Measurements from ENCODE around the gene PLPP7.

PLPP7 gene

DNA sequence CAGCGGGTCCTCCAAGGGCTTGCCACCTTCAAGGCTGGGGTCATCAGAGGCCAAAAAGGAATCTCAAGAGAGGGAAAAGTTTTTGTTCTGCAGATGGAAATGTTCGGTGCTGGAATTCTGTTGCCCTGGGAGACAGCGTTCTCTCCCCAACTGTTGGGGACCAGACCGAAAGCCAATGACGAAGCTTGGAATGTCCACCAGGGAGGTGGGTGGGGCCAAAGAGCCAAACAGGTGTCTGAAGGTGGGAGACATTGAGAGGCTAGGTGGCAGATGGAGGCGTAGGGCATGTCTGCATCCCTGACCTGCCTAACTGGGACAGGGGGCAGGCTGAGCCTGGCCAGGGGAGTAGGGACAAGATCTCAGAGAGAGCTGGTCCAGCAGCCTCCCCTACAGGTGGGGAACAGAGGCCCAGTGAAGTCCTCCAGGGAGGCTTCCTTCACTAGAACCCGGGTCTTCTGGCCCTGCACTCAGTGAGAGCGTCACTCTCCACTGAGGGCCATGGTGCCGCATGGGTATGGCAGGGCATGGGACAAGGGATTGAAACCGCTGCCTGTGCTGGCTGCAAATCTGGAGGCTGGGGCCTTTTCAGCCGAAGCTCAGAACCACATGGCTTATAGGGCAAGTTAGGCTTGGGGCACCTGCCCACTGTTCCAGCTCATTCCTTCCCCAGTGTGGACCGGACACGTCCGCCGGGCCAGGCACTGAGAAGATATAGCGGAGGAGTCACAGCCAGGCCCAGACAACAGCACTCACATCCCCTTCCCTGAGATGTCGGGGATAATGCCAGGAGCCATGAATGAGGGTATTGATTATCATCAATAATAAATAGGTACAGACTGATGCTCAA, 8.2 kb upstream of the PLPP7 start:
- DNase-seq (ENCODE audit: low read depth, low spot score): no peak

DNA sequence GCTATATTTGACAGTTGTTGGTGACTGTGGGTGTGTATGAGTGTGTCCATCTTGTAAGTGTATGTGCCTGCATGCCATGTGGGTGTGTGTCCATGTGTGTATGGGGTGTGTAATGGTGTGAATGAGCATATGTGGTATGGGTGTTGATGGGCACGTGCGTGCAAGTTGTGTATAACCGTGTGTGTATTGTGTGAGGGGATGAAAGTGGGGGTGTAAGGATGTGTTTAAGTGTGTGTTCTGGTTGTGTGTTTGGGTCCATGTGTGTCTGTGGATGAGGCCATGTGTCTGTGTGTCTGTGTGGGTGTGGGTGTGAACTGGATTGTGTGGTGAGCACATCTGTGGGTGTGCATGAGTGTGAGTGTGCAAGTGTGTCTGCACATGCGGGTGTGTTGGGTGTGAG, 7.3 kb upstream of the PLPP7 start:
- DNase-seq (ENCODE audit: low read depth, low spot score): no peak

GRCh38 chr9:131282688-131283422, 6.7 kb upstream of the PLPP7 start:
- no peak for DNase-seq (ENCODE audit: low read depth, low spot score)

GRCh38 chr9:131284856-131285255, 4.7 kb upstream of the PLPP7 start:
- no peak for DNase-seq (ENCODE audit: low read depth, low spot score)

DNA sequence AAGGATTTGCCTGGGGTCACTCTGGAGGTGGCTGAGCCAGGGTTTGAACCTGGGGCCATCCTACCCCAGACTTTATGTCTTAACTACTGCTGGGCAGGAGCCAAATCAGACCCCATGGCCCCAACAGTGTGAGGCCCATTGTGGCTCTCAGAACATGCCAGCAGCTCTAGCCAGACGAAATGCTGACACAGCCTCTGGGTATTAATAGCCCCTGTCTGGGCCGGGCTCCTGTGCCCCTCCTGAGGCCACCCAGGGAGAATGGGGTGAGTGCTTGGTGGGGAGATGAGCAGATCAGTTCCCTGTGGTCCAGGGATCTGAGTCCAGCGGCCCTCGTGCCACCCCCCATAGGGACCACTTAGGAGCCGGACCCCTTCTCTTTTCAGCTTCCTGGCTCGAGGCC, 2.2 kb upstream of the PLPP7 start:
- DNase-seq (ENCODE audit: low read depth, low spot score): no peak

DNA sequence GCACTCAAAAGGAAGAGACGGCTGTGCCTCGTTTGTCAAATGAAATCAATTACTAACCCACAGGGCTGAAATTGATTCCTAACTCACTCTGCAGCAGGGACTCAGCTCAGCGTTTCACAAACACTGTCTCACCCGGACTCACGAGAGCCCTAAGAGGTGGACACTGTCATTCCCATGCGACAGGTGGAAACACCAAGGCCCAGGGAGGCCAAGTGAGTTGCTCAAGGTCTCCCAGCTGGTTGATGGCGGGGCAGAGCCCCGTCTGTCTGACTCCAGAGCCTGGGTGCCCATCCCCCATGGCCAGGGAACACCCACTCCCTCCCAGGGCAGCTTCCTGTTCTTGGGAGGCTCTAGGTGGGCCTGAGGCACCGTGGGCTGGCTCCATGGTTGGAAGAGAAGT, 1.3 kb upstream of the PLPP7 start:
- no peak for DNase-seq (ENCODE audit: low read depth, low spot score)

DNA sequence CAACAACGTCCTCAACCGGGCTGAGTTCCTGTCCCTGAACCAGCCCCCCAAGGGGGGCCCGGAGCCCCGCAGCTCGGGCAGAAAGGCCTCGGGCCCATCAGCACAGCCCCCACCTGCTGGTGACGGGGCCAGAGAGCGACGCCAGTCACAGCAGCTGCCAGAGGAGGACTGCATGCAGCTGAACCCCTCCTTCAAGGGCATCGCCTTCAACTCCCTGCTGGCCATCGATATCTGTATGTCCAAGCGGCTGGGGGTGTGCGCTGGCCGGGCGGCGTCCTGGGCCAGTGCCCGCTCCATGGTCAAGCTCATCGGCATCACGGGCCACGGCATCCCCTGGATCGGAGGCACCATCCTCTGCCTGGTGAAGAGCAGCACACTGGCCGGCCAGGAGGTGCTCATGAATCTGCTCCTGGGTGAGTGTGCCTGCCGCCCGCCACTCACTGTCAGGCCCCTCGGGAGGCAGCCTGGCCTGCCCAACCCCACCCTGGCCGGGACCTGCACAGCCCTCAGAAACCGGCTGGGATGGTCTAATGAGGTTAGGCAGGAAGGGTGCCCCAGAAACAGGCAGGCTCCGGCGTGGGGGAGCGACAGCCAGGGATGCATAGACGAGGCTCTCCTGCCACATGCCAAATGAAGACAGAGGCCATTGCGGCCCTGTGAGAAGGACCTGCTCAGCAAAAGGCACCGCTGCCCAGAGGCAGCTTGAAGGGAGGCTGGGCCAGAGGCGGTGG, 678 bp downstream of the PLPP7 start:
- no peak for DNase-seq (ENCODE audit: low read depth, low spot score)

- no peak for DNase-seq (ENCODE audit: low read depth, low spot score)
Observed at GRCh38 chr9:131290767-131291370, 1.3 kb downstream of the PLPP7 start.

GRCh38 chr9:131291795-131292315, 2.3 kb downstream of the PLPP7 start:
- no peak for DNase-seq (ENCODE audit: low read depth, low spot score)

DNA sequence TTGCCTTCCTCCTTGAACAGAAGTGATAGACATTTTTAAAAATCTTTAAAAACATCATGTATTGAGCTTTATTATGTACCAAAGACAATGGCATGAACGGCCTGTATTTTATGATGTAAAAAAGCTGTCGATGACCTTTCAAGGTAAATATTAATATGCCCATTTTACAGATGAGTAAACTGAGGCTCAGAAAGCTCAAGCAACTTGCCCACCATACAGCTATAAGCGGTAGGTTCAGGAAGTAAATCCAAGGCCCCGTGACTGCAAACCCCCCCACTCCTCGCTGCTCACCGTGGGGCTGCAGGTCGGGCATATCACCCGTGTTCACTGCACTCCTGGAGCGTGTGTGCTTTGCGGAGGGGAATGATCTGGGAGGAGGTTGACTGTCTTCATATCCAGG, 3.4 kb downstream of the PLPP7 start:
- DNase-seq (ENCODE audit: low read depth, low spot score): no peak

- no peak for DNase-seq (ENCODE audit: low read depth, low spot score)
Observed at GRCh38 chr9:131296460-131296859, 6.9 kb downstream of the PLPP7 start.

DNA sequence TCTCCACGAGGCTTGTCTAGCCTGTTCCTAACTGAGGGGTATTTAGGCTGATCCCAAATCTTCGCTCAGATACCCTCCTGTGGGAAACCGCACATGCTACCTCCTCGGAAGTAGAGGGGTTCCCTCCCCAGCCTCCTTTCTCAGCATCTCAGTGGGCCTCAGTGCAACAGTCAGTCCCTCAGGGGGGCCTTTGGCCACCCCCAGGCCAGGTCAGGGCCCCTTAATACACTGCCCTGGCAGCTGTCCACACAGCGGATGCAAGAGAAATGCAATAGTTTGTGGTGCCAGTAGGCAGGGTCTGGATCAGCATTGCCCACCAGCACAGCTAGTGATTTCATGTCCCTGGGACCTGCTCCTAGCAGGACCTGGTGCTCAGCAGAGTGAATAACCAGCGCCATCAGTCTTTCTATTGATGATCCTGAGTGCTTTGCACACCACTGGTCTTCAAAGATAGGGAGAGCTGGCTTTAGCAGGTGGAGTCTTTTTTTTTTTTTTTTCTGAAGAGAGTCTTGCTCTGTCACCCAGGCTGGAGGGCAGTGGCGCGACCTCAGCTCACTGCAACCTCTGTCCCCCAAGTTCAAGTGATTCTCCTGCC, 7.5 kb downstream of the PLPP7 start:
- no peak for DNase-seq (ENCODE audit: low read depth, low spot score)

DNA sequence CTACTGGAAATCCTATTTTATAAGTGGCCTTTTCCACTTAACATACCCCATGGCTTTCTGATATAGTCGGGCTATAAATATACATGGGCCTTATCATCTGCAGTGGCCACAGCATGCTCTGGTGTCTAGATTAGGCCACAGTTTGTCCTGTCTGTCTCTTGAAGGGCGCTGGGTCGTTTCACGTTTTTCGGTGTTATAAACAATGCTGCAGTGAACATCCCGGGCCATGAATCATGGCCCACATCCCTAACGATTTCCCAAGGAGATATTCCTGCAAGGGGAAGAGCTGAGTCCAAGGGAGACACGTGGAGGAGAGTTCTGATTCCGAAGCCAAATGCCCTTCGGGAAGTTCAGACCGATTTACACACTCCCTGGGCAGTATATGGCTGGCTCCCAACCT, 8.4 kb downstream of the PLPP7 start:
- no peak for DNase-seq (ENCODE audit: low read depth, low spot score)

DNA sequence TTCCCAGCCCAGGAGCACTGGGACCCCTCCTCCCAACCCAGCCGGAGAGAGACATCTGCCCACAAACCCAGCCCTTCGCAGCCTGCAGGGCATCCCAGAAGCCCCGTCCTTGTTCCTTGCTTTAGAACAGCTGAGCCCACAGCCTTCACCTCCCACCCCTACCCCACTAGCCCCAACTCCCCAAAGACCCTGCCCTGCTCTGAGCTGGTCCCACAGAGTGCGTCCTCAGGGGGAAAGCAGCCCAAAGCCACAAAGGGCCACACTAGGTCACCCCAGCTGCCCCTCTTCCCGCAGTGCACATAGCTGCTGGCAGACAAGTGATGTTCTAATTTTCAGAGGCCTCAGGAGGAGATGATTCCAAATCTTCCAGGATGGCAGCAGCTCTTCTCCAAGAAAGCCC, 8.8 kb downstream of the PLPP7 start:
- DNase-seq (ENCODE audit: low read depth, low spot score): no peak

DNA sequence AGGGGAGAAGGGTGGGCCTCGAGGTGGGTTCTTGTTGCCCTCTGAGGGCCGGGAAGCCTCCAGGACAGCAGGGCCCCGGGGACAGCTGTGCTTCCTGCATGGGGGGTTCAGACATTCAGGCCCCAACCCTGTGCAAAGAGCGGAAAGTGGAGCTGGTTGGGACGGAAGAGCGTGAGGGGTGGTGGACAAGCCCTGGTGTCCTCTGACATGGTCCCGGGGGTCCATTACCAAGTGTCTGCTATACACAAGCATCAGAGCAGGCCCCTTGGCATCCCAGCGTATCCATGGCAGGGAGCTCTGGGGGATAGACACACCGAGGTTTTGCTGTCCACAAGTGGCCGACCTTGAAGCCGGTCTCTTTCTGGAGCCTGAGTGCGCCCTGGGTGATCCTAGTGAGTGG, 9.3 kb downstream of the PLPP7 start:
- DNase-seq (ENCODE audit: low read depth, low spot score): no peak

- no peak for DNase-seq (ENCODE audit: low read depth, low spot score)
Observed at GRCh38 chr9:131299346-131299960, 9.9 kb downstream of the PLPP7 start.

DNA sequence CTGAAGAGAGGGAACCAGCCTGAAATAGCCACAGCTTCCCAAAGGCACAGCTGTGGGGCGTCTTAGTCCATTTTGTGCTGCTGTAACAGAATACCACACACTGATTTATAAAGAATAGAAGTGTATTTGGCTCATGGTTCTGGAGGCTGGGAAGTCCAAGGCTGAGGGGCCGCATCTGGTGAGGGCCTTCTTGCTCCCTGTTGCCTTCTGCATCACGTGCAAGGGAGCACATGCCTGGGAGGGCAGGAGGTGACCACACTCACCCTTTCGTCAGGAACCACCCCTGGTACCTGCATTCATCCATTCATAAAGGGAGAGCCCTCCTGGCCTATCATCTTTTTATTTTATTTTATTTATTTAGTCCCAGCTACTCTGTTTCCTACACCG, 10.4 kb downstream of the PLPP7 start:
- no peak for DNase-seq (ENCODE audit: low read depth, low spot score)

GRCh38 chr9:131300444-131300843, 10.9 kb downstream of the PLPP7 start:
- DNase-seq (ENCODE audit: low read depth, low spot score): no peak

DNA sequence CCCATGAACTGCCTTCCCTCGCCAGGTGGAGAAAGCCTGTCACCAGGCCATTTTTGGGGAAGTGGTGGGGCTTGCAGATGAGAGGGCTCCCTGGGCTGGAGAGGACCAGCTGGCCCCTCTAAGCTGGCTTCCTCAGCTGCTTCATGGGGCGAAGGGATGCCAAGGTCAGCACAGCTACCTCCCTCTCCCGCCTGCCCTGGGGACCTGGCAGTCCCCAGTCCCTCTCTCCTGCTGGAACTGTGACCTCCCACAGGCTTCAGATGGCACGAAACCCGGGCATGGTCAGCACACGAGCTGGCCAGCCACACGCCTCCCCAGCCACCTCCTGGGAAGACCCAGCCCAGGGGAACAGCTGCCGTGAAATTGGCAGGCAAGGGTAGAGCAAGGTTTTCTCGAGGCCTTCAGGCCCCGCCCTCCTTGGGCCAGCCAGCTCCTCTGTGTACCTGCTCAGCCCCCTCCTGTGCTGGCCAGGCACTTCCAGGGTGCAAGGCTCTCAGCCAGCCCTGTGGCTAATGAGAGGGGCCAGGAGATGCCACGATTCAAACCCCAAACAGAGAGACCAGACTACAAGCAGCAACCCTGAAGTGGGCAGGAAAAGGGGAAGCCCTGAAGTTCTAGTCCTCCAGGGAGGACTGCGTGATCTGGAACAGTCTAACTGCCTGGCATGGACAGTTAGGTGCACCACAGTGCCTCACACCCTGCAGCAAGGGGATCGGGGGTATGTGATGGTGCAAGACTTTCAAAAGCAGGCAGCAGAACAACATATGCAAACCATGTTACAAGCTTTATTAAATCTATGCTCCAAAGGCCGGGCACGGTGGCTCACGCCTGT, 12.9 kb downstream of the PLPP7 start:
- DNase-seq (ENCODE audit: low read depth, low spot score): no peak

All from smooth muscle cell of the brain vasculature (primary cell).